GM12865 (cell line): ENCODE data around the gene CYB561D2.
A peak's percentile ranks its signal among the peaks of the same experiment; 100 is the strongest.

Experiments used
- DNase-seq: peaks from one replicate; pipeline ENCODE4 v3.0.0; 2010; ENCODE audit warnings: low read depth
- H3K4me3 ChIP-seq: 2 replicates; pipeline ENCODE4 v1.5.1; 2011; ENCODE audit warnings: mild to moderate bottlenecking, low read depth, low read length, control low read depth
- TF ChIP-seq, protein P1 (sequence below): IDR thresholded peaks from 2 replicates; pipeline ENCODE4 v1.5.1; 2011; ENCODE audit warnings: low read length, control low read depth, low read depth, inconsistent platforms; ENCODE audit not compliant: insufficient read depth; ENCODE audit errors: missing control alignments

Gene CYB561D2

DNA sequence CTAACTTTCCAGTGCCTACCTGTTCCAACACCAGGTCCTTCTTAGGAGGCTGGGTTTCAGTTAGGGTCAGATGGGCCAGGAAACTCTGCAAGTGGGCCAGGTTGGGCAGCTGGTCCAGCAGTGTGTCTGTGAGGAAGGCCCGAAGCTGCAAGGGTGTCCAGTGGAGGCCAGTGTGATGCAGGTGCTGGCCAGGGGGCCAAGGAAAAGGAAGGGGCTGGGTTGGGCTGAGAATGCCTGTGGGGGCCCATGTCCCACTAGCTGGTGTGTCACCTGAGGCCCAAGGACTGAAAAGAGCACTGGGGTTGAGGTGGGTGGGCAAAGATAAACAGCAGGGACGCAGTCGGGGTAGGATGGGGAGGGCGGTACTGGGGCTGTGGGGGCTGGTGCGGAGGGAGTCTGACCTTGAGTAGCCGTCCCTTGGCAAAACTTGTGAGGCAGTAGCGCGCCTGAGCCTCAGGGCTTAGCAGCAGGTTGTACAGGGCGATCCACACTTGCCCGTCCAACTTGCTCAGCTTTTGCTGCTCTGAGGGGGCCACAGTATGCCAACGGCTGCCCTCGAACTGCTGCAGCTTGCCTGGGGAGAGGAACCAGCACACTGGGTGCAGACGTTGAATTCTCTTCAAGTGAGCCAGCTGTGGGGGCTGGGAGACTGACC is 8.5 kb upstream of the CYB561D2 start:
- TF ChIP-seq, protein P1, sequence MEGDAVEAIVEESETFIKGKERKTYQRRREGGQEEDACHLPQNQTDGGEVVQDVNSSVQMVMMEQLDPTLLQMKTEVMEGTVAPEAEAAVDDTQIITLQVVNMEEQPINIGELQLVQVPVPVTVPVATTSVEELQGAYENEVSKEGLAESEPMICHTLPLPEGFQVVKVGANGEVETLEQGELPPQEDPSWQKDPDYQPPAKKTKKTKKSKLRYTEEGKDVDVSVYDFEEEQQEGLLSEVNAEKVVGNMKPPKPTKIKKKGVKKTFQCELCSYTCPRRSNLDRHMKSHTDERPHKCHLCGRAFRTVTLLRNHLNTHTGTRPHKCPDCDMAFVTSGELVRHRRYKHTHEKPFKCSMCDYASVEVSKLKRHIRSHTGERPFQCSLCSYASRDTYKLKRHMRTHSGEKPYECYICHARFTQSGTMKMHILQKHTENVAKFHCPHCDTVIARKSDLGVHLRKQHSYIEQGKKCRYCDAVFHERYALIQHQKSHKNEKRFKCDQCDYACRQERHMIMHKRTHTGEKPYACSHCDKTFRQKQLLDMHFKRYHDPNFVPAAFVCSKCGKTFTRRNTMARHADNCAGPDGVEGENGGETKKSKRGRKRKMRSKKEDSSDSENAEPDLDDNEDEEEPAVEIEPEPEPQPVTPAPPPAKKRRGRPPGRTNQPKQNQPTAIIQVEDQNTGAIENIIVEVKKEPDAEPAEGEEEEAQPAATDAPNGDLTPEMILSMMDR: no peak
- no peak for DNase-seq
- H3K4me3 ChIP-seq: no peak overlapping the region

DNA sequence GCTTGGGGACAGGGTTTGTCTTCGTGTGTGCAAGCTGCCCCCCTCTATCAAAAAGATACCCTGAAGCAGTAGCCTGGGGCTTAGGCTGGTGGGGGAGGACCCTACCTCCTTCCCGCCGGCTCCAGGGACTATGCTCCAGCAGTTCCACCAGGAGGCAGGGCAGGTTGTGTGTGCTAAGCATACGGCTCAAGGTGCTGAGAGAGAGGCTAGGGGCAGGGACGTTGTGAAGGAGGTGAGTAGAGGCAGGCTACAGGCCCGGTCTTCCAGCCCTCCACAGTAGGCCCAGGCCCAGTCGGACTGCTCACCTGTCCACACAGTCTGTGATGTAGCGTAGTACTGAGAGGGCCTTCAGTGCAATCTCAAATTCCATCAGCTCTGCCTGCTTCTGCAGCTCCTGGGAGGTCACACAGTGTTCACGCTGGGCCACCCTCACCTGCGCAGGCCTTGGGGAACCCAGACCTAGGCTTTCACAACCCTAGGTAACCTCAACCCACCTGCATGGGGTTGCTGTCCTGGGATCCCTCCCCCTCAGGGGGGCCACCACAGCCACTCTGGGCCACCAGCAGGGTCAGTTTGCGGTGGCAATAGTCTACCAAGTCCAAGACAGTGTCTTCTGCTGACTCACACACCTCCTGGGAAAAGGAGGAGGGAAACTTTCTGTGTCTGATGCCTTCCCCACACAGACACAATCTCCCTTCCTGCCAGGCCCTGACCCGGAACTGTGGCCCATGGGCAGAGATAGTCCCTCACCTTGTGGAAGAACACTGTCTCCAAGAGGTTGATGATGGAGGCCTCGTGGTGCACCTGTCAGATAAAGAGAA is 7.6 kb upstream of the CYB561D2 start:
- no peak overlapping the region for H3K4me3 ChIP-seq
- no peak for DNase-seq
- TF ChIP-seq, protein P1: no peak

DNA sequence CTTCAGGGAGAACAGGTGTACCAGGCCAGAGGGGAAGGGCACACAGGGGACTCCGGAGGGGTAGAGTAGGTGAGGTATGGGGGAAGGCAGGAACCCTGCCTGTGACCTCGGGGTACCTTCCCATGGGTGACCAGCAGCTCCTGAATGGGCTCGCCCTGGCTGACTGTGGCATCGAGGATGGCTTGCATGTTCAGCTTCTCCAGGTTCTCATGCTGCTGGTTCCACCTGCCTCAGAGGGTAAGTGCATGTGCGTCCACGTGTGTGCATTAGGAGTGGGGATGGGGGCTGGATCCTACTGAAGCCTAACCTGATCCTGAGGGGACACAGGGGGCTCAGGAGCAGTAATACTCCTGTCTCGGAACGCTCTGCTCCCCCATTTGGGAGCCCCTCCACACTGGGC is 5.7 kb upstream of the CYB561D2 start:
- TF ChIP-seq, protein P1: no peak
- no peak overlapping the region for H3K4me3 ChIP-seq
- no peak for DNase-seq

DNA sequence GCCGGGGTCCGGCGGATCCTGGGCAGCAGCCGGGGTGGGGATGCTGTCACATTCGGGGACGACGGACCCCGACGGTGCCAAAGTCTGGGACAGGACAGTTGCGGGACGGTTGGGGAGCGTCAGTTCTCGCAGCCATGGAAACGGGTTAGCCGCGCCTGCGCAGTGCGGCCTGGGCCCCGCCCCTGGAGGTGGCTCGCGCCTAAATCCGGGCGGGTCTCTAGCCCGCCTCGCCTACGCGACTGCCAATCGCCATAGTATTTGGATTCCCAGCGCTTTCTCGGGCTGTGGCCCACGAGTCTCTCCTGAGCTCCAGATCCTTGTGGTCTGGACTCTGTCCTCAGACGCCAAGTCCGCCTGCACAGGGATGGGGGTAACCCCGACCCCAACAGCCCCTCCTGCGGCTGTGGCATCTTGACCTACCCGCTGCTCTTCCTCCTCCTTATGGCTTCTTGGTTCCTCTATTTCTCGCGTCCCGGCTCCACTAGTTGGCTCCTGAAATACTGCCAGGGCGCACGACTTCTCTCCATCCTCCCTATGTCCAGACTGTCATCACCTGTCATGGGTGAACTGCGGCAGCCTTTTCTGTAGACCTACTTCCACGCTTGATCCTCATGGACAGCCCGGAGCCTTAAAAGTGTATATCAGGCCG is 5.0 kb upstream of the CYB561D2 start, which contains the start of gene ZMYND10:
Gene ZMYND10 (minus strand): TSS at position 147 of the 649 bp plus-strand sequence. CDS start 153 bp downstream, outside the sequence.
- DNase-seq: peak; percentile 78
- H3K4me3 ChIP-seq: peak within 1 kb of the TSS; percentile 27
- TF ChIP-seq, protein P1: no peak

DNA sequence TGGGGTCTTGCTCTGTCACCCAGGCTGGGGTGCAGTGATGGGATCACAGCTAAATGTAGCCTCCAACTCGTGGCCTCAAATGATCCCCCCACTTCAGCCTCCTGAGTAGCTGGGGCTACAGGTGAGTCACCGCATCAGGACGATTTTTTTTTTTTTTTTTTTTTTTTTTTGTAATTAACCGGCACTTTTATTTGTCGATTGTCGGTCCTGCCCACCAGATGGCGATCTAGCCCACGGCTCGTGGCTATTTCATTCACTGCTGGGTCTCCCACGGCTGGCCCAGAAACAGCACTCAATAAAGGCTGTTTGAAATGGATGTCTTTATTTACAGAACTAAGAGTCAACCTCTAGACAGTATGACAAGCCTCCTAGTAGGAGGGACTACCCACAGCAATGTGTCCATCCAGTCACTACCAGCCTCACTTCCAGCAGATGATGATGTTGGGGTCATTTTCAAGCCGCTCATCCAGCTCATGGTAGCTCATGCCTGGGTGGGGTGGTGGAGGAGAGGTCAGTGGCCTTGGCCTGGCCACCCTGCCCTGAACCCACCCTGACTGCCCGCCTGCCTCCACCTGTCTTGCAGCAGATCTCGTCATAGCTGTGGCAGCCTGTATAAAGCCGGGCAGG is 3.4 kb upstream of the CYB561D2 start:
- peak; percentile 80 for DNase-seq
- no peak overlapping the region for H3K4me3 ChIP-seq
- TF ChIP-seq, protein P1: peak; percentile 62

DNA sequence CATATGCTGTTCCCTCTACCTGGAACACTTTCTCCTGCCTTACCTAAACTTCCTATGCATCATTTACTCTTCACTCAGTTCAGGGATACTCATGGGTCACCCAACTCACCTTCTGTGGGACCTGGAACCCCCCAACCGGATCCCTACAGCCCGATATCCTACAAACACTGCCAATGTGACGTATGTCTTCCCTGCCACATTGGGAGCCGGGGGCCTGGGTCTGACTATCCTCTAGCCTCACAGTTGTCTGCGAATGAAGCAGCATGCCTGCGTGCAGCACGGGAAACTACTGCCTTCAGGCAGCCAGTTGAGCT is 492 bp upstream of the CYB561D2 start:
- TF ChIP-seq, protein P1: no peak
- no peak for DNase-seq
- peak overlapping the region; percentile 75 for H3K4me3 ChIP-seq
